OCI-LY7 (cell line): ENCODE data around the gene SPTLC2.

Experiments used
- CTCF ChIP-seq: fragments of 200-600 bp; sonication (generic); conservative IDR thresholded peaks from 2 replicates; pipeline ENCODE4 v1.5.1; 2014; ENCODE audit warnings: mild to moderate bottlenecking, antibody characterized with exemption, low read length, moderate library complexity, mixed read lengths
- EZH2phosphoT487 ChIP-seq: fragments of 200-600 bp; sonication (generic); IDR thresholded peaks from 2 replicates; pipeline ENCODE4 v1.6.1; 2018; ENCODE audit warnings: low read depth, borderline replicate concordance, mild to moderate bottlenecking, mixed run types, antibody characterized with exemption, low read length, moderate library complexity, mixed read lengths

- no peak for TF ChIP-seq CTCF
- TF ChIP-seq EZH2phosphoT487 = no peak
Observed at GRCh38 chr14:77507762-77508161, 108.7 kb downstream of the SPTLC2 start.
